GM19351 (cell line): ENCODE measurements around the gene TMEM252.

Experiments used
- ATAC-seq: cut with Tn5 transposase; IDR thresholded peaks from one replicate; pipeline ENCODE4 v1.9.1; 2021; ENCODE audit warnings: mild to moderate bottlenecking, moderate library complexity; ENCODE audit not compliant: unreplicated experiment

TMEM252 gene

DNA sequence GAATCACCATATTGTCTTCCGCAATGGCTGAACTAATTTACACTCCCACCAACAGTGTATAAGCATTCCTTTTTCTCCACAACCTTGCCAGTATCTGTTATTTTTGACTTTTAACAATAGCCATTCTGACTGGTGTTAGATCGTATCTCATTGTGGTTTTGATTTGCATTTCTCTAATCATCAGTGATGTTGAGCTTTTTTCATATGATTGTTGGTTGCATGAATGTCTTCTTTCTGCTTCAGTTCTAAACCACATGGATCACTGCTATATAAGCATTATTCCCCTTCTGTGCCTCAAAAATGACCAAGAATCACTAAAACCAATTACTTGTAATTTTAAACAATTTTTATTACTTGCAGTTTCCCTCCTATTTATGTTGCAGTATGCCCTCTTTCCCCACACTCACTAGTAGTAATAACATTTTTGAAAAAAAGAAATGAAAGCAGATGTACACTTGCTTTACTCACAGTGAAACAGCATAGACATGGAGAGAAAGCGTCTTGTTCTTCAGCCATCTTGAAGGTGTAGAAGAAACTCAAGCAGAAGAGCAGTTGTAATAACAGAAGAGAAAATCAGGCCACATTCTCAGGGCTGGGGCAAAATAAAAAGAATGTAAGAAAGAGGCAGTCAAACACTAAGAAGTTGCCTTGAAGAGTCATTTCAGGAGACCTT is 4.5 kb upstream of the TMEM252 start:
- ATAC-seq = peak; percentile 50

DNA sequence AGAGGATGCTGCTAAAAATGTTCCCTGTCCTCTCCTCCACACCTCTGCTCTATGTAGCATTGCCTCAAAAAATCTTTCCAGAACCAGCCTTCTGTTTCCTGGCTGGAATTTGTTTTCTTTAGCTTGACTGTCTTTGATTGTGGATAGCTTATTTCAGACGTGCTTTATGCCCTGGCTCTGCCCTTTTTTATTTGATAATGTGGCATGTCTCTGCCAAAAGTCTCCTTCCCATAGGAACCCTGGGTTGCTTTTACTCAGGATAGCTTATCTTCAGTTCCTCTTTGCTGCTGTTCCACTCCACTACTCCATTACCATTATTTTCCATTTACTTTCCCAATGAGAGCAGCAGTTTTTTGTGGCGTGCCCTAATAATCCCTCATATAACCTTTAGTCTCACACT is 885 bp upstream of the TMEM252 start:
- ATAC-seq = no peak

DNA sequence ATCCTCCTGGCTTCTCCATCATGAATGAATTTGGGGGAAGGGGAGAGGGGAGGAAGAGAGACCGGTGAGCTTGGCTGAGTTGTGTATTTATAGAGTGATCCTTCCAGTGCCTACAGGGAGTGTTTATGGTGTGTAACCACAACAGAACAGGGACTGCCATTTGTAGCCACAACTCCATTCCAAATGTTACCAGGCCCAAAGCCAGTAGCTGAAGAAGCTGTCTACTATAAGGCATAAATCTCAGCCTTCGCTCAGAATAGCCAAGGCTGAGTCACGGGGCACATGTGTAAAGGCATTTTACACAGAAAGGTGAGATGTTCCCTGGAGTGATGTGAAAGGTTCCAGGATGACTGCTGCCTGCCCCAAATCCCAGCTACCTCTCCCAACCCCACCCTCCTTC is 2.5 kb downstream of the TMEM252 start:
- no peak for ATAC-seq

DNA sequence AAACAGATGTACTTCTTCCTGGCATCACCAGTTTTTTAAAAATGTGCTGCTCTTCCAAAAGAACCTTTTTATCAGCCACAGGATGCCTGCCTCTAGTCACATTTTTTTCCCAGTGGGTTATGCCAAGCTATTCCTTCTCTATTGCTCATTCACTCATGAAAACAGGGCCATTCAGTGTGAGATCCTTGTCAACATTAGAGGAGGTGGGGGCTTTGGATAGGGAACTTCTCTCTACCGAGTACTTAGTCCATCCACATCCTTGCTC is 3.1 kb downstream of the TMEM252 start:
- no peak for ATAC-seq

DNA sequence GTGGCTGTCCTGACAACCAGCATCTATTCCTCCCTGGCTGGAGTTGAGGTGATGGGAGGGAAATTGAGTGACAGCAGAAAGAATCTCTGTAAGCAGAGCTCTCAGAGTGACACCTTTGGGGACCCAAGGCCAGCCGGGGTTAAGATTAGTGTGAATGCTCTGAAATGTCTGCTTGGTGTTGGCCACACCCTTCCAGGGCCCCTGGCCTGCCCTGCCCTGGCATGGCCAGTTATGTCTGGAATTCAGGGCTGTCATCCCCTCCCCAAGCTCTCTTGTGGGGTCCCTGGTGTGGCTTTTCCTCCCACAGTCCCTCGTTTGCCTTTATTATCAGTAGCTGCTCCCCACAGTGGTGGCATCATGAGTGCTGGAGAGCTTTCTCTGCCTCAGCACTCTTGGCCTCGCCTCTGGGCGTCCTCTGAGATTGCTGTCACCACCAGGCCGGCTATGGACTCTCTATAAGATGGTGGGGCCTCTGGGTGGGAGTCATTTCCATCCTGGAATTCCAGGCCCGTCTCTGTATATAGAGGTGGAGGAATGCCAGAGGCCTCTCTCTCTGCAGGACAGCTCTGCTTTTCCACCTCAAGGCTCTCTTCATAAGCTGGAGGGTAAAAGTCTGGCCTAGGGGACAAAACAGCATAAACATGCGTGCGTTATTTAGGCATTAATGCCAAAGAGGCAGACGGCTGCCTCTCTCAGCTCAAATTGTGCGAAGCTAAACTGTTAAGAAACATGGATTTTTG is 3.6 kb downstream of the TMEM252 start:
- ATAC-seq = no peak

DNA sequence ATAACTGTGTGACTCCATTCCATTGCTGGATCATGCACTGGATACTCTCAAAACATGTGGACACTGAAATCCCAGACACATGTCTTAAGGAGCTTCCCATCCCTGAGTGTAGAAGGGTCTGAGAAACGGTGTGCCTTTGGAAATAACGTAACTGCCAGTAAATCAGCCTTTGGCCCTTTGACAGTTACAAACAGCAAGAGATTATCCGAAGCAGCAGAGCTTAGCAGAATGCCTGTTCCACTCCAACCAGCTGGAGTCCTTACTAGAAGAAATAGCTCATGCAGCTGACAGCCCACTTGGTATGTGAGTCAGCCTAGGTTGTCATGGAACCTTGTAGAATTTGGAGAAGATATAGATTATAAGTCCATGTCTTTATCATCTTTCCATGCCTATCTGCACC is 7.0 kb downstream of the TMEM252 start:
- ATAC-seq = no peak

DNA sequence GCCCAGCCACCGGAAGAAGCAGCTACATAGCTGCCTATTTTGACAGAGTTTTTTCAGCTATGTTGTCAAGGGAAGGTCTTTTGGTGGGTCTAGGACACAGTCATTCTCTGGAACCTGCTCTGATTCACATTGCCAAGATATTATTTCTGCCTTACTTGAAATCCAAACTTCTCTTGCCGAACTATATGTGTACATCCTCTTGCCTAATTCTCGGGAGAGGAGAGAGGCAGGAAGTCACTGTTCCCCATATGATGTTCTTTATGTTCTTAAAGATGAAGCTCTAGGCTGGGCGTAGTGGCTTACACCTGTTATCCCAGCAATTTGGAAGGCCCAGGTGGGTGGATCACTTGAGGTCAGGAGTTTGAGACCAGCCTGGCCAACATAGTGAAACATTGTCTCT is 8.6 kb downstream of the TMEM252 start:
- no peak for ATAC-seq

DNA sequence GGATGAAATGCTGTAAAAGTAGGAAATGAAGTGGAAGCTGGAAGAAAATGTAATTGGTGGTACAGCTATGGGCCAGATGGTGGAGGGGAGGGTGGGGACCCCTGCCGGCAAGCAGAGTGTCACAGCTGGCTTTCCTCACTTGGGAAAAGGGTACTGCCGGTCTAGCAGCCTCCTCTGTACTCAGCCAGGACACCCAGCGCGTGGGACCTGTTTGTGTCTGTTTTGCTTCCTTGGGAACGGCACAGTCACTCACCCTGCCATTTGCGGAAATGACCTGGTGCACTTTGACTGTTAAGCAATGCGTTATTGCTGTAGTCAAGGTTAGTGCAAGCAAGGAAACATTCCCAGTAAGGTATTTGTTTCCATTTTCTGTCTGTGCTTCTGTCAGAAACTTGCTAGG is 10.1 kb downstream of the TMEM252 start:
- no peak for ATAC-seq

DNA sequence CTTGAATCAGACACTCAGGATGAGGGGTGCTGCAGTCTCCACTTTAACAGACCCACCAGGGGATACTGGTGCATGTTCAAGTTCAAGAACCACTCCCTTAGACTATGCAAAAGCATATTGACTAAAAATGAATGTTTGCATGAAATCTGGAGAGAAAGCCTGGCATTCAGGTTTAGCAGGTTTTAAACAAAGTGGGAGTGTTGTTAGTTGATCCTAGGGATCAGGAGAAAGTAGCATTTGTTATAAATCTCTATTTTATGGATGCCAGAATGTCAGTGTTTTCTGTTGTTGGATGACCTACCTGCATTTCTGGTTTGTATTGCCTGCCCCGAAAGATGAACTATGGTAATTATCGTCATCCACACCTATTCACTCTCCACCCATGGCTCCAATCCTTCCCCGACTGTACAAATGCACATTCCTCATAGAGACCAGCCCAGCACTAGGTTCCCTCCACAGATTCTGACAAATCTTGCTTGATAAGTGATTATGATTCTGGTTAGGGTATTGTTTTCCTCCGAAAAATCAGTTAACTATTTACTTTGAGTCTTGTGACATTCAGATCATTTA is 17.2 kb downstream of the TMEM252 start:
- ATAC-seq = no peak

DNA sequence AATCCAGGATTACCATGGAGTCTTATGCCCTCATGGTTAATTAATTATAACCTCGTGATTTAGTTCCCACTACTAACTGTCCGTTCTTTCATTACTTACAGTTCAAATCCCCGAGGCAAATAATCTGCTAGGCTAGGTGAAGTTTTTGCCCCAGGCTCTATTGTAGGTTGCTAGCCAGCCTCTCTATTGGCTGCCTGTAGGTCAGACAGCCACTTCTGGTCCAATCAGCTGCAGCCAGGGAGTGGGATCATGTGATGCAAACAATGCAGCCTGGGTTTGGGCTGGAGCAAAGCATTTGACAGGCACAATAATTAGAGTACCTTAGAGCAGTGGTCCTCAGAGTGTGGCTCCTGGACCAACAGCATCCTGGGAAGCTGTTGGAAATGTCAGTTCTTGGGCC is 17.7 kb downstream of the TMEM252 start:
- no peak for ATAC-seq

DNA sequence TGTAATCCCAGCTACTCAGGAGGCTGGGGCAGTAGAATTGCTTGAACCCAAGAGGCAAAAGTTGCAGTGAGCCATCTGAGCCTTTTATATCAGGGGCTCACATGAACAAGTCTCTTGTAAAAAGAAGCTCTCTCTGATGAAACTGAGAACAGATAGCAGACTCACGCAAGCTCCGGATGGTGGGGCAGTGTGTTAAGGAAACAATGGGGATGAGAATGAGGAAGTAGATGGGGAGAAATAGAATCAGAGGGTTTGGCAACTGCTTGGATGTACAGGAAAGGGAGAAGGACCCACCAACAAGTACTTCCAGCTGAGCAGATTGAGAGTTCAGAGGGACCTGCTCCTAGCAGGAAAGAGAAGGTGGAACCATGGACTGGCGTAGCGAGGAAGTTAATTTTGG is 18.6 kb downstream of the TMEM252 start:
- no peak for ATAC-seq

DNA sequence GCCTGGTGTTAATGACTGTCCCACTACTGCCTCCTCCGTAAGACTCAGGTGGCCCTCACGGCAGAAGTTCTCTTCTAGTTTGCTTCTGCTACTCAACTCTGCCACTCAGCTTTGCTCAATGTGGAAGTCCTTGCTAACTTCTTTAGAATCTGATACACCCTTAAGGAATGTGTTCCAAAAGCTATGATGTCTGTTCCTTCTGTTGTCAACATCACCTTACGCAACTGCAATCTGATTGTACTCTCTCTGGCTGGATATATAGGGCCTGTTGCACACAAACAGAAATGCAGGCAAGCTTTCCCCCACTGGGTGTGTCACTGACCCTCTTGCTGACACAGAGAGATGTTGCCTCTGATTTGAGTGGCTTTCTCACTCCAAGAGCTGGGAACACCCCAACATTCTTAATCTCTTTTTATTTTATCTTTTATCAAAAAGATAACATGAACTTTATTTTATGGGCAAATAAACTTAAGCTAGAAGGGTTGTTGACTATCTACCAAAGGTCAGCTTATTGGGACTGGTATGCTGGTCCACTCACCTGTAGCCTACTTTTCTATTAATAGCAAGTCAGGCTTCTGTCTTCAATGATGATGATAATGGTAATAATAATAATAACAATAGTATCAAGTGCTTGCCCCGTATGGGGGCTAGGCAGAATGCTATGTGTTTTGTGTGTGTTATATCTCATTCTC is 25.2 kb downstream of the TMEM252 start:
- ATAC-seq = no peak

DNA sequence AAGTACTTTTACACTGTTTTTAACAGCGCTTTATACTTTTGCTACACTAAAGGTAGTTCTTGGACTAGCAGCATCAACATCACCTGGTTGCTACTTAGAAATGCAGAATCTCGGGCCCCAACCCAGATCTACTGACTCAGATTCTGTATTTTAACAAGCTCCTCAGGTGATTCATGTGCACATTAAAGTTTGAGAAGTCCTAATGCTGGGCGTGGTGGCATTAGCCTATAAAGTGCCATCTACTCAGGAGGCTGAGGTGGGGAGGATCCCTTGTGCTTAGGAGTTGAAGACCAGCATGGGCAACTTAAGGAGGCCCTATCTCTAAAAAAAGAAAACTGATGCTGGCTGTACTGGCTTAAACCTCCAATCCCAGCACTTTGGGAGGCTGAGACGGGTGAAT is 26.7 kb downstream of the TMEM252 start:
- no peak for ATAC-seq

DNA sequence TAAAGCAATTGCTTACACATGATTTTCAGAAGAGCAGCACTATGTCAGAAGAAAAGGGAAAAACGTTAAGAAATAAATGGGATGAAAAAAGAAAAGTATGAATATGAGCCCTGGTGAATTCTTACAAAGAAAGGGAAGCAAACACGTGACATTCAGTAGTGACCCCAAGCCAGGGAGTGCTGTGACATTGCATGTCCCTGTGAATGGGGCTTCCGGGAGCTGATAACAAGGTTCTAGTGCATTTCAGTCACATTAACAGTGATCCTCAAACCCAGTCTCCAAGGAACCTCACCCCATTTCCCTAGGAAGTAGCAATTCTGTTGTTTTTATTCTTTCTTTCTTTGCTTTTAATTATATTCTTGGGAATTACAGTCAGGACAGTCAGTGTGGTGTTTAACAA is 27.3 kb downstream of the TMEM252 start:
- ATAC-seq = no peak

DNA sequence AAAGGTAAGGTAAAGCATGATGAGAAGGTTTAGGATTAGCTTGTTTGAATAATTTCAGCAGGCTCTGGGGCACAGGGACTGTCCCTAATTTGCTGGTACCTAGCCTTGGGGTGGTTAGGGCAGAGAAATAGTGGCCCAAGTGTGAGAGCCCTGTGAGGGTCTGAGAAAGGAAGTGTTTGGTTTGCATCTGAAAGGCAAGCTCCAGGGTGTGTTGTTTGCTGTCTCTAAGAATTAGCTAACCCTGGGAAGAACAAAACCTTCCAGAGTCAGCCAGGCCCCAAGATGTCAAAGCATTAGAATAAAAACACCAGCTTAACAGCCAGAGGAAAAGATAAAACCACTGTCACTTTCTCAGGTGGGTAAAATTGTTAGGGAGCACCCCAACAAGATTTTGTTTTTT is 31.0 kb downstream of the TMEM252 start:
- no peak for ATAC-seq

DNA sequence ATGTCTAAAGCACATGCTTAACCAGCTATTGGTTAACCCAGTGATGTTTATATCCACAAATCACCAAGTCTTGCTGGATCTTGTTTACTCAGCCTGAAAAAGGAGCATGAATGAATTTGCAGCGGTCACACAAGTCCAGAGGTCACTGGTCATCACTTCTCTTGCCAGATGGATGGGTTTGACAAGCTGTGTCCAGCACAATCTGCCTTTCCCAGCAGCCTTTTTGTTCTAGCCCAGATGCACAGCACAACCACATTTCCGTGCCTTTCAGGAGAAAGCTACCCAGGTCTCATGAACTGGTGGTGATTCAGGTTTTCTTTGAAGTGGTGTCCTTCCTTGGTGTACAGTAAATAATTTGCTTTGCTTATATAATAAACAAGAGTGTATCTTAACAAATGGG is 32.1 kb downstream of the TMEM252 start:
- no peak for ATAC-seq

DNA sequence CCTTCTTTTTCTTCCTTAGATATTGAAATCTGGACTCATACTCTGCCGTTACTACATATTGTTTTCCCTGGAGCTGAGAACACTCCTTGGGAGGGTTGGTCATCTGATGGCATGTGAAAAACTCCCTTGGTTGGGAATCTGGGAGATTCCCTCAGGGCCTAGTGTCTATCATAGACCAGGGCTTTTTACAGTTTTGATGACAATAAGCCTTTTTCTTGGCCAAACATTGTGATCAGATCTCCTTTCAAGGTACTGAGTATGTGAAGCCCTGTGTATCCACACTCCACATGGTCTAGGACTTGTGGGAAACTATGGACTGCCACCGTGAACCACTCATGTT is 32.9 kb downstream of the TMEM252 start:
- no peak for ATAC-seq

DNA sequence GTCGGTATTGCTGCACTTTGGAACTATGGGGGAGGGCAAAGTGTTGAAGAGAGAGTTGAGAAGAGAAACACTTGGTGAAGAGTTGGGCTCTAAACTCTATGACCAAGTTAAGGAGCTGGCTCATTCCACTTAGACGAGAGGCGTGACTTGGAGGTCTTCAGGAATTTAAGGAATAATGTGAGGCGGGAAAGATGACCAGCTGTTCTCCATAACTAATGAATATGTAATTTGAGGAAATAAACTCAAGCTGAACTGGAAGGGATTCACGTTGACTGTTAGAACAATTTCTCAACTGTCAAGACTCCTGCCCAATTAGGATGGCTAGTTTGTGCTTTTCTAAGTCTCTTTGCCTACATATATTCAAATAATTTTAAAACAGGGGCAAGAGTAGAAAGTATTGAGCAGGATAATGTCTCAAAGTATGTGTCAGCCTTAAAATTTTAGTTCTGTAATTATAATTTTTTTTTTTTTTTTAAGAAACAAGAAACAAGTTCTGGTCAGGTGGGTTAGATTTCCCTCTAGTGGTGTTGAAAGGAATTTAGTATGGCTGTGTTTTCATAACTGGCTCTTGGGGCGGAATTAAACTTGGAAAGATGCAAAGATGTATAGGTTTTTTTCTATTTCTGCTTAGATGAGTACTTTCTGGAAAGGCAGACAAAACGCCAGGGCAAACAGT is 33.4 kb downstream of the TMEM252 start:
- ATAC-seq = no peak

DNA sequence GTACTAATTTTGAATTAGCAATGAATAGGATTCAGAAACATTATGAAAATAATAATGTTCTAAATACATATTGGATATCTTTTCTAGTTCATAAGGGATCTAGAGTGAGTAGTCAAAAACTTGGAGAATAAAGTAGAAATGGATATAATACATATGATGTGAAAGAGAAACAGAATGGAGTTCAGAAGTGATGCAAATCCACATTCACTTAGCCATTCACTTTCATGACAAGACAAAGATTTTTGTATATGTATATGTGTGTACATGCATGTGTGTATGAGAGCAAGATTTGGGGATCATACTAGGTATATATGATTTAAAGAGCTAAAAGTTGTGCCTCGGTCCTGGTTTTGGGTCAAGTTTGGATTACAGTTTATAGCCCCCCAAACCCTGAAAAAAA is 34.1 kb downstream of the TMEM252 start:
- no peak for ATAC-seq

DNA sequence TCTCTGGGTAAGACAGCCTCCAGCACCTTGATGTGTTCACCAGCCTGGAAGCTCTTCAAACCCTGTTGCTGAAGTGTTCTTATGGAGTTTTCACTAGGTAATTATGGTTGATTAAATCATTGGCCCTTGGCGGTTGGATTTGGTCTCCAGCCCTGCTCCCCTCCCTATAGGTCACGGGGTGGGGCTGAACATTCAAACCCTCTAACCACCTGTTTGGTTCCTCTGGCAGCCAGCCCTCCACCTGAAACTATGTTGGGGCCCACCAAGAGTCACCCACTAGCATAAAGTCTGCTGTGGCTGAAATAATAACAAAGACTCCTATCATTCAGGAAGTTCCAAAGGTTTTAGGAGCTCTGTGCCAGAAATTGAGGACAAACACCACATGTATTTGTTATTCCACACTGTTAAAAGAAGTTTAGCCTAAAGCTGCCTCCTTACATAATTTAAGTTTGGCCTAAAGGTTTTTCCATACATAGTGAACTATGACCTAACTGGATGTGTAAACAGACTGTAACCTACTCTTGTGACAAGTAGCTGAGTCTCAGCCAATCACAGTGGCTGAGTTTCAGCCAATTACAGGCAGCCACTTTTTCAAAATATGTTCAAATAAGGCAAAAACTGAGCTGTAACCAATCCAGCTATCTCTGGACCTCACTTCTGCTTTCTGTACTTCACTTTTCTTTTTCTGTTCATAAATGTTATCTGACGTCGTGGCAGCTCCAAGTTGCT is 34.8 kb downstream of the TMEM252 start:
- ATAC-seq = peak; percentile 80

DNA sequence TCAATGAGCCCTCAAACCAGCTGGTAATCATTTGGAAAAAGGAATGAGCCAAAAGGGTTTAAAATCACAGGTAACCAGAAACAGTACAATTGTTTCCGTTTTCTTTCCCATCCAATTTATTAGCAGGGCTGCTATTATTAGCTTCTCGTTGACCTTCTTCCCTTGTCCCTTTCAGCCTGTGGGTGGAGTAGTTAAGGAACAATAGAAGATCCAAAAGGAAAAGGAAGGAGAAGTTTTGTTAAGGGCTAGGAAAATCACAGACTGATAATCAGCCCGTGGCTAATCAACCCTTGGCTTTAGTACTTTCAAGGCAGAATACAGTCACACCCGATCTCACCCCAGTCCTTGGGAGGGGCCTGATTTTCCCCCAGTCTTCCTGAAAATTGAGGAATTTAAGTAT is 38.4 kb downstream of the TMEM252 start:
- no peak for ATAC-seq
